Hippocampal formation (tissue), 2 donors: ENCODE data around the gene HK3.

ENCODE experiments used
- DNase-seq, 2 donors: peaks; one replicate each; lab custom pipeline; 2025; lab: John Stamatoyannopoulos, UW

The HK3 gene

GRCh38 chr5:176870110-176870591 is 29.0 kb downstream of the HK3 start:
- no peak for DNase-seq

GRCh38 chr5:176869501-176870109 is 29.5 kb downstream of the HK3 start:
- no peak for DNase-seq

- DNase-seq = no peak
These were observed 30.4 kb downstream of the HK3 start for GRCh38 chr5:176868731-176869130.

- no peak for DNase-seq
These were observed 31.0 kb downstream of the HK3 start for GRCh38 chr5:176868126-176868525.

GRCh38 chr5:176866707-176867310 is 32.3 kb downstream of the HK3 start:
- DNase-seq = no peak

GRCh38 chr5:176865964-176866363 is 33.2 kb downstream of the HK3 start:
- DNase-seq = no peak

GRCh38 chr5:176864755-176865154 is 34.4 kb downstream of the HK3 start:
- DNase-seq = no peak

GRCh38 chr5:176863765-176864098 is 35.4 kb downstream of the HK3 start:
- no peak for DNase-seq

GRCh38 chr5:176863041-176863764 is 35.9 kb downstream of the HK3 start:
- no peak for DNase-seq

GRCh38 chr5:176862330-176862995 is 36.7 kb downstream of the HK3 start:
- DNase-seq = no peak

- DNase-seq = no peak
These were observed 37.9 kb downstream of the HK3 start for GRCh38 chr5:176861276-176861675.

- no peak for DNase-seq
These were observed 38.8 kb downstream of the HK3 start for GRCh38 chr5:176860381-176860780.

GRCh38 chr5:176859916-176860315 is 39.2 kb downstream of the HK3 start:
- no peak for DNase-seq

- no peak for DNase-seq
These were observed 41.3 kb downstream of the HK3 start for GRCh38 chr5:176857894-176858273.

GRCh38 chr5:176857216-176857893 is 41.8 kb downstream of the HK3 start:
- DNase-seq = no peak

GRCh38 chr5:176856746-176857145 is 42.4 kb downstream of the HK3 start:
- no peak for DNase-seq

GRCh38 chr5:176855598-176855997 is 43.5 kb downstream of the HK3 start:
- DNase-seq = no peak

- DNase-seq = no peak
These were observed 45.0 kb downstream of the HK3 start for GRCh38 chr5:176854164-176854563.

GRCh38 chr5:176853151-176853778 is 45.9 kb downstream of the HK3 start:
- no peak for DNase-seq

- DNase-seq = no peak
These were observed 47.1 kb downstream of the HK3 start for GRCh38 chr5:176851871-176852658.

GRCh38 chr5:176851380-176851779 is 47.8 kb downstream of the HK3 start:
- DNase-seq = no peak
